ENCODE results near the gene L3MBTL4. TPM values are rescaled to one million over a fixed set of nuclear protein-coding genes. Genes with fewer than 3 reads are reported as not detected.
"Not testable (repeated sequence)": the region's sequence is repeated elsewhere in the genome, so short reads cannot be mapped to it uniquely, and the experiment has no call there.

The L3MBTL4 gene
- total RNA-seq, 1 experiment from 2014 or later, result 0.87 TPM

- no peaks in the 10 kb centered on the region for H3K9me3 ChIP-seq (ENCODE audit: control insufficient read depth, insufficient read depth, low read depth, low read length)
- no peak overlapping the region for H3K27ac ChIP-seq (ENCODE audit: low read length)
- no peaks in the 10 kb centered on the region for H3K36me3 ChIP-seq (ENCODE audit: control insufficient read depth, insufficient read depth, low read length)
- no peak overlapping the region for H3K4me3 ChIP-seq (ENCODE audit: low read depth in 2 of 2, low read length in 2 of 2)
- TF ChIP-seq TCF7L2 (IDR thresholded peaks at IDR 0.05; ENCODE audit: low read depth, low read length), result no peak
- CTCF ChIA-PET, result no interaction called here
- H3K4me1 ChIP-seq (ENCODE audit: control insufficient read depth, insufficient read depth, low read length), result no peaks in the 10 kb centered on the region
- in situ Hi-C loops (cut with HindIII; ENCODE audit: low pct_unique_long_range_greater_than_20kb, low sequenced_read_pairs), result no loop called here
- ATAC-seq (no peak), DNase-seq (ENCODE audit: low read depth, low spot score) (no peak)
- BruUV-seq (replicated peaks), result no TSS peak
- POLR2A ChIA-PET, result no interaction called here
- H3K27me3 ChIP-seq (ENCODE audit: control insufficient read depth, insufficient read depth, low read length), result no peaks in the 10 kb centered on the region
- intact Hi-C loops (cut with micrococcal nuclease; ENCODE audit: unreplicated experiment), result no loop called here
Measured at GRCh38 chr18:6145645-6146306, 268.9 kb downstream of the L3MBTL4 start.

- in situ Hi-C loops (cut with HindIII; ENCODE audit: low pct_unique_long_range_greater_than_20kb, low sequenced_read_pairs), result no loop called here
- intact Hi-C loops (cut with micrococcal nuclease; ENCODE audit: unreplicated experiment), result no loop called here
- Histone ChIP-seq H3K27me3 (ENCODE audit: control insufficient read depth, insufficient read depth, low read length) (no peaks in the 10 kb centered on the region), H3K4me1 (ENCODE audit: control insufficient read depth, insufficient read depth, low read length) (no peaks in the 10 kb centered on the region), H3K4me3 (ENCODE audit: low read depth in 2 of 2, low read length in 2 of 2) (no peak overlapping the region), H3K9me3 (ENCODE audit: control insufficient read depth, insufficient read depth, low read depth, low read length) (no peaks in the 10 kb centered on the region), H3K36me3 (ENCODE audit: control insufficient read depth, insufficient read depth, low read length) (no peaks in the 10 kb centered on the region), H3K27ac (ENCODE audit: low read length) (no peak overlapping the region)
- ATAC-seq (no peak), DNase-seq (ENCODE audit: low read depth, low spot score) (no peak)
- POLR2A ChIA-PET, result no interaction called here
- no peak for TF ChIP-seq SIN3A (IDR thresholded peaks at IDR 0.05; ENCODE audit: borderline replicate concordance, insufficient read depth, low read depth, low read length)
- no peak for TF ChIP-seq REST (IDR thresholded peaks at IDR 0.05; ENCODE audit: insufficient read depth in 1 of 2, low read depth in 2 of 2, low read length in 1 of 2)
- TF ChIP-seq TCF7L2 (IDR thresholded peaks at IDR 0.05; ENCODE audit: low read depth, low read length), result no peak
- no peak for TF ChIP-seq POLR2AphosphoS5 (IDR thresholded peaks at IDR 0.05; ENCODE audit: low read depth, low read length)
- no peak for TF ChIP-seq CTCF (IDR thresholded peaks at IDR 0.05)
- no TSS peak for BruUV-seq (replicated peaks)
- CTCF ChIA-PET, result no interaction called here
Measured at GRCh38 chr18:6139007-6139406, 275.7 kb downstream of the L3MBTL4 start.

GRCh38 chr18:6135901-6136300 is 278.8 kb downstream of the L3MBTL4 start:
- POLR2A ChIA-PET; CTCF ChIA-PET; intact Hi-C loops (cut with micrococcal nuclease; ENCODE audit: unreplicated experiment); H3K36me3 ChIP-seq (ENCODE audit: control insufficient read depth, insufficient read depth, low read length); DNase-seq (ENCODE audit: low read depth, low spot score); H3K9me3 ChIP-seq (ENCODE audit: control insufficient read depth, insufficient read depth, low read depth, low read length); ATAC-seq; H3K27ac ChIP-seq (ENCODE audit: low read length); BruUV-seq (replicated peaks); H3K4me1 ChIP-seq (ENCODE audit: control insufficient read depth, insufficient read depth, low read length); H3K27me3 ChIP-seq (ENCODE audit: control insufficient read depth, insufficient read depth, low read length); H3K4me3 ChIP-seq (ENCODE audit: low read depth in 2 of 2, low read length in 2 of 2); in situ Hi-C loops (cut with HindIII; ENCODE audit: low pct_unique_long_range_greater_than_20kb, low sequenced_read_pairs): not testable (repeated sequence)

- H3K9me3 ChIP-seq (ENCODE audit: control insufficient read depth, insufficient read depth, low read depth, low read length); intact Hi-C loops (cut with micrococcal nuclease; ENCODE audit: unreplicated experiment); H3K36me3 ChIP-seq (ENCODE audit: control insufficient read depth, insufficient read depth, low read length); ATAC-seq; H3K4me3 ChIP-seq (ENCODE audit: low read depth in 2 of 2, low read length in 2 of 2); BruUV-seq (replicated peaks); H3K27ac ChIP-seq (ENCODE audit: low read length); H3K27me3 ChIP-seq (ENCODE audit: control insufficient read depth, insufficient read depth, low read length); POLR2A ChIA-PET; in situ Hi-C loops (cut with HindIII; ENCODE audit: low pct_unique_long_range_greater_than_20kb, low sequenced_read_pairs); CTCF ChIA-PET; H3K4me1 ChIP-seq (ENCODE audit: control insufficient read depth, insufficient read depth, low read length); DNase-seq (ENCODE audit: low read depth, low spot score): not testable (repeated sequence)
Measured at GRCh38 chr18:6135029-6135428, 279.7 kb downstream of the L3MBTL4 start.

All from Panc1 (cell line).